Testis (tissue), 3 donors: ENCODE data around the gene GCNA. TPM values are rescaled to one million over a fixed set of nuclear protein-coding genes. Genes with fewer than 3 reads are reported as not detected.

Experiments
- DNase-seq: peaks from one replicate; pipeline ENCODE4 v3.0.0-alpha.2; 2019
- H3K27ac ChIP-seq, 2 donors: fragments of 200-600 bp; sonication (generic); one replicate each; pipeline ENCODE4 v1.5.1; 2019
- H3K27me3 ChIP-seq: fragments of 200-600 bp; sonication (generic); one replicate; pipeline ENCODE4 v1.5.1; 2019
- H3K36me3 ChIP-seq: fragments of 200-600 bp; sonication (generic); one replicate; pipeline ENCODE4 v1.5.1; 2017; ENCODE audit warnings: low read depth; ENCODE audit errors: missing control alignments
- H3K4me1 ChIP-seq: fragments of 200-600 bp; sonication (generic); one replicate; pipeline ENCODE4 v1.5.1; 2019
- H3K4me3 ChIP-seq, 2 donors: fragments of 200-600 bp; sonication (generic); one replicate each; pipeline ENCODE4 v1.5.1; 2017 to 2019
- H3K9me3 ChIP-seq: fragments of 200-600 bp; sonication (generic); one replicate; pipeline ENCODE4 v1.5.1; 2017
- CTCF ChIP-seq, 3 experiments: fragments of 450-650 bp in 2 of 3; fragments of 200-600 bp in 1 of 3; sonication (generic) in 1 of 3; IDR thresholded peaks; one replicate each; pipeline ENCODE4 v1.5.1; 2016 to 2019; ENCODE audit warnings: antibody characterized with exemption in 3 of 3, mild to moderate bottlenecking in 2 of 3, moderate library complexity in 1 of 3
- POLR2A ChIP-seq: fragments of 450-650 bp; IDR thresholded peaks from one replicate; pipeline ENCODE4 v1.6.1; 2017; ENCODE audit warnings: antibody characterized with exemption, mild to moderate bottlenecking, moderate library complexity
- WGBS, 2 donors: methylation state at CpG; one replicate each; pipeline ENCODE4 v1.1.5; 2018; 5-methylcytosine and 5-hydroxymethylcytosine counted together
- intact Hi-C: fragments of 100-400 bp; cut with DNase I; formaldehyde crosslinking; loops from one replicate; pipeline ENCODE4 v1.15.1; 2023; ENCODE audit warnings: low total_unique reads
- polyA plus RNA-seq: library from polyadenylated mRNA; stranded (reverse); fragments of 350-450 nt; fragmentation: Illumina TruSeq; extraction: RNeasy Lipid Tissue Mini Kit (QIAGEN cat#74804); gene quantifications from one replicate; pipeline ENCODE4 v1.2.3, GENCODE V29; 2014; ENCODE audit warnings: low read depth, low replicate concordance; ENCODE audit not compliant: insufficient read depth
- total RNA-seq, 2 donors: library from RNA; depleted of rRNA; stranded (reverse); fragments of >200 nt; gene quantifications; one replicate each; pipeline ENCODE4 v1.2.3, GENCODE V29; 2016

GCNA gene
- total and polyA plus RNA-seq, 3 donors from 2014 or later: 18.4 to 30.7 (median 30.0) TPM

DNA sequence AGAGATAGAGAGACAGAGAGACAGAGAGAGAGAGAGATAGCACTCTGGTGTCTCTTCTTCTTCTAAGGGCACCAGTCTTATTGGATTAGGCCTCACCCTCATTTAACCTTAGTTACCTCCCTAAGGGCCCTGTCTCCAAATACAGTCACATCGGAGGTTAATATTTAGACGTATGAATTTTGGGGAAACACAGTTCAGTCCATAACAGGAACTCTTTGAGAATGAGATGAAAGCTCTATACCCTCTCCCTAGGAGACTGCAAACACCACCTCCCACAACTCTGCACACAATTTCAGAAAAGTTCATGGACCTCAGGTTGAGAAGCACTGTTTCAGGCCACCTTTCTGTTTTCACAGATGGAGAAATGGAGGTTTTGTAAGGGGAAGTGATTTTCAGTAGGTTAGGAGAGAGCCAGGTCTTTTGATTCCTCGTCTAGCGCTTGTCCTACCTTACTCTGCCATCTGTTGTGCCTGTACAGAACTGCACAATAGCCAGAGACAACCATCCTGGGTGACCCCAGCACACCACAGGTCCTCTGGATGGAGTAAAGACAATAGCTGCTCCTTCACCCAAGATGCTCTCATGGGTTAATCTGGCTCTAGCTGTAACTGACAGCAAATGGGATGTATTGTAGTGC, 72.2 kb downstream of the GCNA start:
- Histone ChIP-seq H3K4me3 (no peak overlapping the region), H3K9me3 (no peaks in the 10 kb centered on the region), H3K27ac (no peak overlapping the region), H3K36me3 (no peaks in the 10 kb centered on the region), H3K4me1 (no peaks in the 10 kb centered on the region), H3K27me3 (no peaks in the 10 kb centered on the region)
- intact Hi-C loops: no loop called here
- TF ChIP-seq CTCF (IDR thresholded peaks at IDR 0.05) (peak in 1 of 3 experiments; percentile 15), POLR2A (no peak)
- WGBS, 2 donors: 56 to 67% methylated on average over 2 to 4 of the region's 4 CpGs
- DNase-seq: peak; percentile 45

GRCh38 chrX:71652405-71652804, 74.2 kb downstream of the GCNA start:
- Histone ChIP-seq H3K27me3 (no peaks in the 10 kb centered on the region), H3K4me1 (no peaks in the 10 kb centered on the region), H3K9me3 (no peaks in the 10 kb centered on the region), H3K27ac (no peak overlapping the region), H3K36me3 (no peaks in the 10 kb centered on the region), H3K4me3 (no peak overlapping the region)
- DNase-seq: peak; percentile 59
- intact Hi-C loops: no loop called here
- no peak for TF ChIP-seq POLR2A
- peak in 2 of 3 experiments; percentile 47 to 59 for TF ChIP-seq CTCF (IDR thresholded peaks at IDR 0.05)
- 47 to 59% methylated on average over 2 of the region's 2 CpGs for WGBS, 2 donors

DNA sequence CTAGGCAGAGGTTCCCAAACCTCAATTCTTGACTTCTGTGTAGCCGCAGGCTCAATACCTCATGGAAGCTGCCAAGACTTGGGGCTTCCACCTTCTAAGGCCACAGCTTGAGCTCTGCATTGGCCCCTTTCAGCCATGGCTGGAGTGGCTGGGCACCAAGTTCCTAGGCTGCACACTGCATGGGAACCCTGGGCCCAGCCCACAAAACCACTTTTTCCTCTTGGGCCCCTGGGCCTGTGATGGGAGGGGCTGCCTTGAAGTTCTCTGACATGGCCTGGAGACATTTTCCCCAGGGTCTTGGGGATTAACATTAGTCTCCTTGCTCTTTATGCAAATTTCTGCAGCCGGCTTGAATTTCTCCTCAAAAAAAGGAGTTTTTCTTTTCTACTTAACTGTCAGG, 75.1 kb downstream of the GCNA start:
- no peaks in the 10 kb centered on the region for H3K9me3 ChIP-seq
- TF ChIP-seq CTCF (IDR thresholded peaks at IDR 0.05): no peak
- no peak for TF ChIP-seq POLR2A
- H3K4me3 ChIP-seq: no peak overlapping the region
- no peak for DNase-seq
- no peak overlapping the region for H3K27ac ChIP-seq
- H3K27me3 ChIP-seq: no peaks in the 10 kb centered on the region
- no peaks in the 10 kb centered on the region for H3K36me3 ChIP-seq
- no peaks in the 10 kb centered on the region for H3K4me1 ChIP-seq
- intact Hi-C loops: no loop called here
- WGBS, 2 donors: 76 to 100% methylated on average over 2 of the region's 2 CpGs

GRCh38 chrX:71657267-71657666, 79.0 kb downstream of the GCNA start:
- intact Hi-C loops: no loop called here
- H3K36me3 ChIP-seq: no peaks in the 10 kb centered on the region
- H3K27me3 ChIP-seq: no peaks in the 10 kb centered on the region
- no peak for DNase-seq
- H3K4me1 ChIP-seq: no peaks in the 10 kb centered on the region
- TF ChIP-seq CTCF (IDR thresholded peaks at IDR 0.05): no peak
- no peak for TF ChIP-seq POLR2A
- no peak overlapping the region for H3K4me3 ChIP-seq
- H3K27ac ChIP-seq: no peak overlapping the region
- no peaks in the 10 kb centered on the region for H3K9me3 ChIP-seq
- 94% methylated on average over 4 of the region's 4 CpGs; no CpG with 5 or more reads in 1 of the 2 donors for WGBS, 2 donors

DNA sequence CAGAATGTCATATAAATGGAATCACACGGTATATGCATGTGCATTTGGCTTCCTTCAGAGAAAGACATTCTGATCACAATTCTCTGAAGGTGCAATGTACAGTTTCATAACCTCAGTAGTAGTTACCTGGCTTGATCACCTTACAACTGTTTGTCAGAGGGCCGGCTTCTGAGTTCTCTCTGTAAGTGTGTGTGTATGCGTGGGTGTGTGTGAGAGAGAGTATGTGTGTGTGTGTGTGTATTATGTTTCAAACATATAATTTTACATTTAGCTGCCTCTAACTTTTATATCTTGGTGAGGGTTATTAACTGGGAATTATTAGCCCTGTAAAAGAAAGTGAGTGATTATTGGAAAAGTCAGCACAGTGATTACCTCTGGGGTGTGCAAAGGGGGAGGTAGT, 81.1 kb downstream of the GCNA start:
- Histone ChIP-seq H3K4me3 (no peak overlapping the region), H3K27me3 (no peaks in the 10 kb centered on the region), H3K9me3 (no peaks in the 10 kb centered on the region), H3K27ac (no peak overlapping the region), H3K36me3 (no peaks in the 10 kb centered on the region), H3K4me1 (no peaks in the 10 kb centered on the region)
- DNase-seq: no peak
- no peak for TF ChIP-seq POLR2A
- no peak for TF ChIP-seq CTCF (IDR thresholded peaks at IDR 0.05)
- WGBS, 2 donors: 77 to 91% methylated on average over 3 of the region's 3 CpGs
- intact Hi-C loops: no loop called here
